RWPE2 (cell line): ENCODE measurements around the gene ECM2.

Experiments used
- ATAC-seq: fragments of 200-7000 bp; cut with Tn5 transposase; 3 replicates; pipeline ENCODE4 v1.9.1; 2021; ENCODE audit warnings: low read depth
- DNase-seq: peaks from one replicate; pipeline ENCODE4 v3.0.0-alpha.2; 2020; ENCODE audit warnings: low spot score
- H3K27ac ChIP-seq: fragments of 450-650 bp; 2 replicates; pipeline ENCODE4 v1.5.1; 2017; ENCODE audit warnings: mild to moderate bottlenecking; ENCODE audit not compliant: poor library complexity, severe bottlenecking
- H3K27me3 ChIP-seq: fragments of 250-450 bp; sonication (Bioruptor Pico); 2 replicates; pipeline ENCODE4 v1.5.1; 2021; ENCODE audit warnings: mild to moderate bottlenecking, moderate library complexity; ENCODE audit not compliant: insufficient read depth, poor library complexity, severe bottlenecking
- H3K36me3 ChIP-seq: fragments of 250-450 bp; sonication (Bioruptor Pico); 2 replicates; pipeline ENCODE4 v1.5.1; 2020; ENCODE audit warnings: low read depth, mild to moderate bottlenecking, moderate library complexity
- H3K4me1 ChIP-seq: fragments of 250-450 bp; sonication (Bioruptor Pico); 2 replicates; pipeline ENCODE4 v1.5.1; 2021; ENCODE audit warnings: mild to moderate bottlenecking, moderate library complexity; ENCODE audit not compliant: insufficient read depth, poor library complexity, severe bottlenecking
- H3K4me3 ChIP-seq: fragments of 250-450 bp; sonication (Bioruptor Pico); 2 replicates; pipeline ENCODE4 v1.5.1; 2021; ENCODE audit warnings: mild to moderate bottlenecking, moderate library complexity; ENCODE audit not compliant: severe bottlenecking
- H3K9me3 ChIP-seq: fragments of 250-450 bp; sonication (Bioruptor Pico); 2 replicates; pipeline ENCODE4 v1.5.1; 2021; ENCODE audit warnings: mild to moderate bottlenecking, moderate library complexity; ENCODE audit not compliant: severe bottlenecking
- CTCF ChIP-seq: fragments of 450-650 bp; IDR thresholded peaks from one replicate; pipeline ENCODE4 v1.5.1; 2017; ENCODE audit warnings: mild to moderate bottlenecking, moderate library complexity; ENCODE audit not compliant: poor library complexity, severe bottlenecking

ECM2 gene

GRCh38 chr9:92504881-92505280 is 30.9 kb downstream of the ECM2 start:
- peak overlapping the region; percentile 86 for H3K27ac ChIP-seq
- peaks cover 21% of the 10 kb centered on the region for H3K4me1 ChIP-seq
- H3K36me3 ChIP-seq = no peaks in the 10 kb centered on the region
- ATAC-seq (no peak), DNase-seq (no peak)
- no peak for TF ChIP-seq CTCF
- H3K9me3 ChIP-seq = no peaks in the 10 kb centered on the region
- H3K4me3 ChIP-seq = no peak overlapping the region
- no peaks in the 10 kb centered on the region for H3K27me3 ChIP-seq

- Histone ChIP-seq H3K27ac (no peak overlapping the region), H3K9me3 (no peaks in the 10 kb centered on the region), H3K4me1 (peaks cover 21% of the 10 kb centered on the region), H3K27me3 (no peaks in the 10 kb centered on the region), H3K4me3 (no peak overlapping the region), H3K36me3 (no peaks in the 10 kb centered on the region)
- no peak for TF ChIP-seq CTCF
- DNase-seq (no peak), ATAC-seq (no peak)
Observed at GRCh38 chr9:92503156-92503555, 32.6 kb downstream of the ECM2 start.

- peak; percentile 22; the same call in 2 of the 3 replicates for ATAC-seq
- no peaks in the 10 kb centered on the region for H3K27me3 ChIP-seq
- peak; percentile 40 for TF ChIP-seq CTCF
- peaks cover 15% of the 10 kb centered on the region for H3K4me1 ChIP-seq
- no peaks in the 10 kb centered on the region for H3K9me3 ChIP-seq
- no peak overlapping the region for H3K27ac ChIP-seq
- no peak for DNase-seq
- no peaks in the 10 kb centered on the region for H3K36me3 ChIP-seq
- no peak overlapping the region for H3K4me3 ChIP-seq
Observed at GRCh38 chr9:92501671-92502393, 34.0 kb downstream of the ECM2 start.

- no peak for ATAC-seq
- Histone ChIP-seq H3K4me1 (peaks cover 4% of the 10 kb centered on the region), H3K4me3 (no peak overlapping the region), H3K27ac (no peak overlapping the region), H3K36me3 (no peaks in the 10 kb centered on the region), H3K9me3 (no peaks in the 10 kb centered on the region), H3K27me3 (no peaks in the 10 kb centered on the region)
- DNase-seq = no peak
- TF ChIP-seq CTCF = no peak
Observed at GRCh38 chr9:92500725-92501124, 35.1 kb downstream of the ECM2 start.

GRCh38 chr9:92499701-92500100 is 36.1 kb downstream of the ECM2 start:
- no peaks in the 10 kb centered on the region for H3K4me1 ChIP-seq
- no peaks in the 10 kb centered on the region for H3K27me3 ChIP-seq
- no peak overlapping the region for H3K27ac ChIP-seq
- no peak for DNase-seq
- no peak for TF ChIP-seq CTCF
- no peaks in the 10 kb centered on the region for H3K9me3 ChIP-seq
- no peak overlapping the region for H3K4me3 ChIP-seq
- H3K36me3 ChIP-seq = no peaks in the 10 kb centered on the region
- no peak for ATAC-seq
